Measurements from ENCODE around the gene DENND1A.

GRCh38 chr9:123356851-123357742, 572.8 kb downstream of the DENND1A start:
- TF ChIP-seq CTCF (conservative IDR thresholded peaks at IDR 0.05; ENCODE audit: low read depth in 2 of 2): no peak
- TF ChIP-seq EZH2 (IDR thresholded peaks at IDR 0.05; ENCODE audit: low read depth, unreplicated experiment): no peak
- TF ChIP-seq POLR2AphosphoS5 (IDR thresholded peaks at IDR 0.05; ENCODE audit: low read depth): no peak
- TF ChIP-seq STAT1 (IDR thresholded peaks at IDR 0.05; ENCODE audit: unreplicated experiment): no peak
- TF ChIP-seq, protein P1, sequence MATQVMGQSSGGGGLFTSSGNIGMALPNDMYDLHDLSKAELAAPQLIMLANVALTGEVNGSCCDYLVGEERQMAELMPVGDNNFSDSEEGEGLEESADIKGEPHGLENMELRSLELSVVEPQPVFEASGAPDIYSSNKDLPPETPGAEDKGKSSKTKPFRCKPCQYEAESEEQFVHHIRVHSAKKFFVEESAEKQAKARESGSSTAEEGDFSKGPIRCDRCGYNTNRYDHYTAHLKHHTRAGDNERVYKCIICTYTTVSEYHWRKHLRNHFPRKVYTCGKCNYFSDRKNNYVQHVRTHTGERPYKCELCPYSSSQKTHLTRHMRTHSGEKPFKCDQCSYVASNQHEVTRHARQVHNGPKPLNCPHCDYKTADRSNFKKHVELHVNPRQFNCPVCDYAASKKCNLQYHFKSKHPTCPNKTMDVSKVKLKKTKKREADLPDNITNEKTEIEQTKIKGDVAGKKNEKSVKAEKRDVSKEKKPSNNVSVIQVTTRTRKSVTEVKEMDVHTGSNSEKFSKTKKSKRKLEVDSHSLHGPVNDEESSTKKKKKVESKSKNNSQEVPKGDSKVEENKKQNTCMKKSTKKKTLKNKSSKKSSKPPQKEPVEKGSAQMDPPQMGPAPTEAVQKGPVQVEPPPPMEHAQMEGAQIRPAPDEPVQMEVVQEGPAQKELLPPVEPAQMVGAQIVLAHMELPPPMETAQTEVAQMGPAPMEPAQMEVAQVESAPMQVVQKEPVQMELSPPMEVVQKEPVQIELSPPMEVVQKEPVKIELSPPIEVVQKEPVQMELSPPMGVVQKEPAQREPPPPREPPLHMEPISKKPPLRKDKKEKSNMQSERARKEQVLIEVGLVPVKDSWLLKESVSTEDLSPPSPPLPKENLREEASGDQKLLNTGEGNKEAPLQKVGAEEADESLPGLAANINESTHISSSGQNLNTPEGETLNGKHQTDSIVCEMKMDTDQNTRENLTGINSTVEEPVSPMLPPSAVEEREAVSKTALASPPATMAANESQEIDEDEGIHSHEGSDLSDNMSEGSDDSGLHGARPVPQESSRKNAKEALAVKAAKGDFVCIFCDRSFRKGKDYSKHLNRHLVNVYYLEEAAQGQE (IDR thresholded peaks at IDR 0.05; ENCODE audit: unreplicated experiment): no peak
- TF ChIP-seq EZH2phosphoT487 (IDR thresholded peaks at IDR 0.05; ENCODE audit: unreplicated experiment): no peak
- TF ChIP-seq ZNF114 (CRISPR knock-in tag; IDR thresholded peaks at IDR 0.05): no peak
- no peak for TF ChIP-seq CREB1 (CRISPR knock-in tag; IDR thresholded peaks at IDR 0.05; ENCODE audit: low read depth)
